IgD-negative memory B cell (primary cell): ENCODE data around the gene TRAF2. TPM values are rescaled to one million over a fixed set of nuclear protein-coding genes. Genes with fewer than 3 reads are reported as not detected.
"Not testable (repeated sequence)": the region's sequence is repeated elsewhere in the genome, so short reads cannot be mapped to it uniquely, and the experiment has no call there.

ENCODE experiments used
- H3K27ac Mint-ChIP-seq, 3 donors: one replicate each; pipeline ENCODE4 v1.8.0; 2020 to 2022; ENCODE audit warnings: mild to moderate bottlenecking in 3 of 3, mixed read lengths in 3 of 3, moderate library complexity in 1 of 3
- H3K27me3 Mint-ChIP-seq: one replicate; pipeline ENCODE4 v1.8.0; 2021; ENCODE audit warnings: mixed read lengths
- H3K36me3 Mint-ChIP-seq: one replicate; pipeline ENCODE4 v1.8.0; 2020; ENCODE audit warnings: mild to moderate bottlenecking, mixed read lengths
- H3K4me1 Mint-ChIP-seq, 3 donors: one replicate each; pipeline ENCODE4 v1.8.0; 2020 to 2022; ENCODE audit warnings: mixed read lengths in 3 of 3, mild to moderate bottlenecking in 1 of 3
- H3K4me3 Mint-ChIP-seq, 4 donors: one replicate each; pipeline ENCODE4 v1.8.0; 2020 to 2022; ENCODE audit warnings: mild to moderate bottlenecking in 4 of 4, mixed read lengths in 4 of 4, moderate library complexity in 3 of 4
- H3K9me3 Mint-ChIP-seq, 3 donors: one replicate each; pipeline ENCODE4 v1.8.0; 2020 to 2021; ENCODE audit warnings: mixed read lengths in 3 of 3, mild to moderate bottlenecking in 1 of 3
- polyA plus RNA-seq: library from polyadenylated mRNA; unstranded; fragments of 300-500 nt; fragmentation: Illumina TruSeq; gene quantifications from one replicate; pipeline ENCODE4 v1.2.3, GENCODE V29; 2021

The TRAF2 gene
- polyA plus RNA-seq, 1 donor from 2014 or later: 42.8 TPM

GRCh38 chr9:136860933-136861873 is 25.1 kb upstream of the TRAF2 start:
- peak overlapping the region in 1 of 3 donors; percentile 25 for H3K27ac Mint-ChIP-seq
- H3K27me3 Mint-ChIP-seq: no peaks in the 10 kb centered on the region
- no peaks in the 10 kb centered on the region for H3K36me3 Mint-ChIP-seq
- peak overlapping the region in 1 of 4 donors; percentile 75 for H3K4me3 Mint-ChIP-seq
- peaks cover 0 to 9% (median 9%) of the 10 kb centered on the region in 3 donors for H3K4me1 Mint-ChIP-seq
- H3K9me3 Mint-ChIP-seq: no peaks in the 10 kb centered on the region

- Mint-ChIP-seq H3K4me3 (peak overlapping the region in 1 of 4 donors; percentile 68), H3K27me3 (no peaks in the 10 kb centered on the region), H3K27ac (peak overlapping the region in 2 of 3 donors; percentile 25 to 40), H3K36me3 (no peaks in the 10 kb centered on the region), H3K9me3 (no peaks in the 10 kb centered on the region), H3K4me1 (peaks cover 0 to 9% (median 9%) of the 10 kb centered on the region in 3 donors)
These were observed 24.4 kb upstream of the TRAF2 start for GRCh38 chr9:136861874-136862457.

DNA sequence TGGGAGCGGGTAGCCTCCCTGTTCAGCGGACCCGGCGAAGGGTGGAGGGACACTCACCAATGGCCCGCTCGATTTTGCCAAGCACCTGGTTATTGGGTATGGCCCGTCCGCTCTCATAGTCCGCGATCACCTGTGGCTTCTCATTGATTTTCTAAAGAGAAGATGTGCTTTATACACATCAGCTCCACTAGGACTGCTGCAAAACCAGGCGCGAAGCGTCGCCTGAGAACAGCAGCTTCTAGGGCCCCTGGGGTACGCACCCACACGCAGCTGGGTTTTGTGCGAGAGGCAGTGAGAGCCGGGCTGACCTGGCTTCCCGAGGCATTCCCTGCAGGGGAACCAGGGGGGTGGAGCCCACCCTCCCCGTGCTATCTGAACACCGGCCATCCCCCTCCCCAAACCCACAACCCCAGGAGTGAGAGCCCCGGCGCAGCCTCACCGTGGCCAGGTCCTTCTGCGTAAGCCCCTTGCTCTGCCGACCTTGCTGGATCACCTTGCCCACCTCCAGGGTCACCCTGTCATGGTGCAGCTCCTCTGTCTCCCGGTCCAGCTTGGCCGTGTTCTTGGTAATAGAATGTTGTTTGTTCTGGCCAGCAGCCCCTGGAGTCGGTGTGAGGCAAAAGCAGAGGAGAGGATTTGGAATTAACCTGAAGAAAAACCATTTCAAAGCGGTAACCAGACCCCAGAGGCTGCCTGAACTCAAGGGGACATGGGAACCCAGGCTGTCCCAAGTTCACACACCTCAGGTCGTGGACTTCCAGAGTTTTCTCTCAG is 23.3 kb upstream of the TRAF2 start:
- H3K27me3 Mint-ChIP-seq: no peaks in the 10 kb centered on the region
- no peaks in the 10 kb centered on the region for H3K9me3 Mint-ChIP-seq
- H3K27ac Mint-ChIP-seq: peak overlapping the region in 1 of 3 donors; percentile 85
- no peaks in the 10 kb centered on the region for H3K36me3 Mint-ChIP-seq
- H3K4me1 Mint-ChIP-seq: peaks cover 0 to 11% (median 9%) of the 10 kb centered on the region in 3 donors
- H3K4me3 Mint-ChIP-seq: peak overlapping the region in 1 of 4 donors; percentile 68

- H3K4me3 Mint-ChIP-seq: peak overlapping the region in 2 of 4 donors; percentile 12 to 68
- peak overlapping the region; percentile 39 to 85 (median 50) for H3K27ac Mint-ChIP-seq
- H3K9me3 Mint-ChIP-seq: no peaks in the 10 kb centered on the region
- H3K36me3 Mint-ChIP-seq: no peaks in the 10 kb centered on the region
- H3K27me3 Mint-ChIP-seq: no peaks in the 10 kb centered on the region
- H3K4me1 Mint-ChIP-seq: peaks cover 0 to 11% (median 9%) of the 10 kb centered on the region in 3 donors
These were observed 22.6 kb upstream of the TRAF2 start for GRCh38 chr9:136863623-136864273.

DNA sequence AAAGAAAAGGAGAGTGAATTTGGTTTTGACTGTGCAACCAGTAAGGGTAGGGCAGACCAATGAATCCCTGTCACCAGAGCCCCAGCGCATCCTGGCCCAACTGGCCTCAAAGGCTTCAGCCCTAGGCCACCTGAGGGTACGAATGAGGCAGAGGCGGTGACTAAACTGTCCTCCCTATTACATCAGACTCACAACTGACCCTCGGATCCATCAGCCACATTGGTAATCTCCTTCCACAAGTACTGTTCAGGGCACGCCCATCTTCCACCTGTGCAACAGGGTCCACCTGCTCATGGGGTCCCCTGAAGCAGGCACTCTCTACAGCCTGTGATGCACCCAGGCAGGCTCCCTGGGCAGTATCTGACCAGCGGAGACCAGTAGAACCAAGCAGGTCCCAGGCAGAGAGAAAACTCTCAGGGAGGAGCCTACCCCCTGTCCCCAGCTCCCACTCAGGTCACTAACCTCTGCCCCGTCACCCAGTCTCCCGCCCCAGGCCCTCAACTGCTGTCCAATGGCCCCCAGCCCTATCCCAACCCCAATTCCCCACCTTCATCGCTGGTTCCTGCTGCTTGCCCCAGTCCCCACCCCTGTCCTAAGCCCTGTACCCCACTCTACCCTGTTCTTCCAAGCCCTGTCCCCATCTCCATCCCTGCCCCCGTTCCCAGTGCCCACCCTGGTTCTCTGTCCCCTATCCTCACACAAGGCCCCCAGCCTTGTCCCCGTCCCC is 21.1 kb upstream of the TRAF2 start:
- Mint-ChIP-seq H3K36me3 (no peaks in the 10 kb centered on the region), H3K4me3 (peak overlapping the region; percentile 65 to 95 (median 83)), H3K4me1 (peaks cover 0 to 11% (median 9%) of the 10 kb centered on the region in 3 donors), H3K27ac (peak overlapping the region in 1 of 3 donors; percentile 95), H3K27me3 (no peaks in the 10 kb centered on the region), H3K9me3 (no peaks in the 10 kb centered on the region)

- peak overlapping the region; percentile 43 to 95 (median 90) for H3K4me3 Mint-ChIP-seq
These were observed 20.6 kb upstream of the TRAF2 start for GRCh38 chr9:136865768-136866103.

DNA sequence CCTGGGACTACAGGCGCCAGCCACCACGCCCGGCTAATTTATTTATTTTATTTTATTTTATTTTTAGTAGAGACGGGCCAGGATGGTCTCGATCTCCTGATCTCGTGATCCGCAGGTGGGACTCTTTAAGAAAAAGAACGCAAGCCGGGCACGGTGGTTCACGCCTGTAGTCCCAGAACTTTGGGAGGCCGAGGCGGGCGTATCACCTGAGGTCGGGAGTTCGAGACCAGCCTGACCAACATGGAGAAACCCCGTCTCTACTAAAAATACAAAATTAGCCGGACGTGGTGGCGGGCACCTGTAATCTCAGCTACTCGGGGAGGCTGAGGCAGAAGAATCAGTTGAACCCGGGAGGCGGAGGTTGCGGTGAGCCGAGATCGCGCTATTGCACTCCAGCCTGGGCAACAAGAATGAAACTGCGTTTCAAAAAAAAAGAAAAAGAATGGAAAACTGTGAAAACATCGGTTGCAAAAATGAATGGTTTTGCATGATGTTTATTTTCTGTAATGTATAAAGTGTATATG is 19.4 kb upstream of the TRAF2 start:
- H3K36me3 Mint-ChIP-seq, H3K4me1 Mint-ChIP-seq, H3K27ac Mint-ChIP-seq, H3K9me3 Mint-ChIP-seq, H3K27me3 Mint-ChIP-seq: not testable (repeated sequence)
- H3K4me3 Mint-ChIP-seq: peak overlapping the region; percentile 73 to 88 (median 80)

More at GRCh38 chr9:136865768-136866103, 20.6 kb upstream of the TRAF2 start:
- Mint-ChIP-seq H3K36me3 (no peaks in the 10 kb centered on the region), H3K27me3 (no peaks in the 10 kb centered on the region), H3K4me1 (peaks cover 0 to 9% (median 8%) of the 10 kb centered on the region in 3 donors), H3K9me3 (no peaks in the 10 kb centered on the region), H3K27ac (peak overlapping the region in 1 of 3 donors; percentile 12)

- Mint-ChIP-seq H3K4me3 (peak overlapping the region; percentile 52 to 88 (median 74)), H3K4me1 (peaks cover 0 to 9% (median 8%) of the 10 kb centered on the region in 3 donors), H3K9me3 (no peaks in the 10 kb centered on the region), H3K27me3 (no peaks in the 10 kb centered on the region), H3K27ac (peak overlapping the region in 2 of 3 donors; percentile 5 to 67), H3K36me3 (no peaks in the 10 kb centered on the region)
These were observed 18.8 kb upstream of the TRAF2 start for GRCh38 chr9:136867480-136867879.

DNA sequence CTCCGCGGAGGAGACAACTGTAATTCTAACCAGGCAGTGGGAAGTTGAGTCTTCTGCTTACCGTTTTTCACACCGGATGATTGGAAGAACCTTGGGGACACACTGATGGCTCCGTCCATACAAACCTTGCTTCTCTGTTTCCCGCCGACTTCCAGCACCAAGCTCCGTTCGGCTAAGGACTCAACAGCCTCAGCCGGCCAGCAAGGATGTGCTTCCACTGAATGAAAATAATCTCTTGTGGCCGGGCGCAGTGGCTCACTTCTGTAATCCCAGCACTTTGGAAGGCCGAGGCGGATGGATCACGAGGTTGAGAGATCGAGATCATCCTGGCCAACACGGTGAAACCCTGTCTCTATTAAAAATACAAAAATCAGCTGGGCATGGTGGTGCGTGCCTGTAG is 18.4 kb upstream of the TRAF2 start:
- Mint-ChIP-seq H3K4me1 (peaks cover 0 to 9% (median 8%) of the 10 kb centered on the region in 3 donors), H3K9me3 (no peaks in the 10 kb centered on the region), H3K27ac (peak overlapping the region in 2 of 3 donors; percentile 5 to 67), H3K36me3 (no peaks in the 10 kb centered on the region), H3K4me3 (peak overlapping the region; percentile 41 to 88 (median 64)), H3K27me3 (no peaks in the 10 kb centered on the region)

DNA sequence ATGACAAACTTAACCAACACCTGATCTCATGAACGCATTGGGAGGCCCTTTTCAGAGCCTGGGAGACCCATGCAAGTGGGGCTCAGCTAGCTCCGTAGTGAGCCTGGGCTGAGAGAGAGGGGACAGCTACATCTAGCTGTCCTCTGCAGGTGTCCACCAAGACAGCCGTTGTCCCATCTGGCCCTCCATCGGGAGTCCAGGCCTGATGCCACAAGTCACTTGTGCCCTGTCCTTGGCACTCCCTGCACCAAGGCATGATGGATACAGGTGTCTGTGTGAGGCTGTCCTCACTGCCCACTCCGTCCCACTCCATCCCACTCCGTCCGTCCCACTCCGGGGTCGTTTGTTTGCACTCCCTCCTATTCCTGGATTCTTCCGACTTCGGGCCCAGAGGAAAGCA is 17.7 kb upstream of the TRAF2 start:
- peak overlapping the region; percentile 12 to 88 (median 70) for H3K4me3 Mint-ChIP-seq
- H3K36me3 Mint-ChIP-seq: no peaks in the 10 kb centered on the region
- no peaks in the 10 kb centered on the region for H3K27me3 Mint-ChIP-seq
- H3K4me1 Mint-ChIP-seq: peaks cover 0 to 8% (median 7%) of the 10 kb centered on the region in 3 donors
- no peaks in the 10 kb centered on the region for H3K9me3 Mint-ChIP-seq
- peak overlapping the region in 1 of 3 donors; percentile 39 for H3K27ac Mint-ChIP-seq

DNA sequence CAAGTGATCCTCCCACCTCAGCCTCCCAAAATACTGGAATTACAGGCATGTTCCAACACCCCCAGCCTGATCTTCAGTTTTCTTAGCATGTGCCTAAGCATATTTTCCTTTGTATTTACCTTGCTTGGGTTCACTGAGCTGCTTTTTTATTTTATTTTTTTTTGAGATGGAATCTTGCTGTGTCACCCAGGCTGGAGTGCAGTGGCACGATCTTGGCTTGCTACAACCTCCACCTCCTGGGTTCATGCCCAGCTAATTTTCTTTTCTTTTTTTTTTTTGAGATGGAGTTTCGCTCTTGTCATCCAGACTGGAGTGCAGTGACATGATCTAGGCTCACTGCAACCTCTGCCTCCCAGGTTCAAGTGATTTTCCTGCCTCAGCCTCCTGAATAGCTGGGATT is 16.7 kb upstream of the TRAF2 start:
- not testable (repeated sequence) for H3K27me3 Mint-ChIP-seq, H3K9me3 Mint-ChIP-seq, H3K36me3 Mint-ChIP-seq, H3K4me1 Mint-ChIP-seq, H3K4me3 Mint-ChIP-seq
- H3K27ac Mint-ChIP-seq: peak overlapping the region in 1 of 3 donors; percentile 71

- H3K27me3 Mint-ChIP-seq: no peaks in the 10 kb centered on the region
- no peaks in the 10 kb centered on the region for H3K9me3 Mint-ChIP-seq
- H3K4me1 Mint-ChIP-seq: peaks cover 0 to 3% (median 0%) of the 10 kb centered on the region in 3 donors
- H3K4me3 Mint-ChIP-seq: peak overlapping the region in 1 of 4 donors; percentile 43
- H3K36me3 Mint-ChIP-seq: no peaks in the 10 kb centered on the region
- no peak overlapping the region for H3K27ac Mint-ChIP-seq
These were observed 11.2 kb upstream of the TRAF2 start for GRCh38 chr9:136875155-136875554.

- peak overlapping the region in 1 of 4 donors; percentile 19 for H3K4me3 Mint-ChIP-seq
- H3K9me3 Mint-ChIP-seq: no peaks in the 10 kb centered on the region
- H3K27me3 Mint-ChIP-seq: no peaks in the 10 kb centered on the region
- H3K4me1 Mint-ChIP-seq: peaks cover 0 to 3% (median 3%) of the 10 kb centered on the region in 3 donors
- no peaks in the 10 kb centered on the region for H3K36me3 Mint-ChIP-seq
- no peak overlapping the region for H3K27ac Mint-ChIP-seq
These were observed 9.8 kb upstream of the TRAF2 start for GRCh38 chr9:136876476-136876875.
